HG03354 (cell line): ENCODE measurements around the gene CHST6.
"Not testable (repeated sequence)": the region's sequence is repeated elsewhere in the genome, so short reads cannot be mapped to it uniquely, and the experiment has no call there.

Source experiments
- ATAC-seq: cut with Tn5 transposase; IDR thresholded peaks from one replicate; pipeline ENCODE4 v1.9.1; 2021; ENCODE audit warnings: mild to moderate bottlenecking; ENCODE audit not compliant: unreplicated experiment, poor library complexity, severe bottlenecking

Gene CHST6

GRCh38 chr16:75495076-75495674 lies at the start of gene CHST6:
Gene CHST6, minus strand, starts transcription at chr16:75495441. Its CDS starts 15,613 bp downstream, at chr16:75479828.
- peak; percentile 75 for ATAC-seq

GRCh38 chr16:75542462-75542861 lies 47.2 kb upstream of the CHST6 start:
- ATAC-seq, result not testable (repeated sequence)

GRCh38 chr16:75541236-75541635 lies 46.0 kb upstream of the CHST6 start:
- ATAC-seq, result no peak

DNA sequence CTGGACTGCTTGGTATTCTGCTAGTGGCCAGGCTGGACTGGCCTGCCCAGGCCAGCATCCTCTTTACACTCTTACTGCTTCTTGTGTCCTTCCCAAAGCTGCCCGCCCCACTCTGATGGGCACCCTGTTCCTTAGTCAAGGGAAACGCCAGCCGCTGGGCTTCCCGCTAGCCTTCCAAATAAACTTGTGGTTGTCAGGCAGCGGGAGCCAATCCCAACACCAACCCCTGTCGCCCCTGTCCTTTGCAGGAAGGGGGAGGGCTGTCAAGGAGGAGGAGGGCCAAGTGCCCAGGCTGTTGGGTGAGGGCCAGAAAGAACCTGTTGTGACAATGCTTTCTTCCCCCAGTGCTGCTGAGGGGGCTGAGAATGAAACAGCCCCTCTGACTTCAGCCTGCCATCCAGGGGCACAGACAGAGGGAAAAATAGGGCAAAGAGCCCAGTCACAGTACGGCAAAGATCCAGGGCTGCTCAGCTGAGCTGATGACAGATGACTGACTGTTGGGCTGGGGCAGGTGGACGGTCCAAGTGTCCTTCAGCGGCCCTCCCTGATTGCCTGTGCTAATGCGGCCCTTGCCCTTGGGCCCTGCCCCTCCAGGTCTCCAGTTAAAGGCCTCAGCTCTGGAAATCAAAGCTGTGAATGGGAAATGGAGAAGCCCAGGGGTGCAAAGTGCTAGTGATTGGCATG lies 43.8 kb upstream of the CHST6 start:
- ATAC-seq, result not testable (repeated sequence)

DNA sequence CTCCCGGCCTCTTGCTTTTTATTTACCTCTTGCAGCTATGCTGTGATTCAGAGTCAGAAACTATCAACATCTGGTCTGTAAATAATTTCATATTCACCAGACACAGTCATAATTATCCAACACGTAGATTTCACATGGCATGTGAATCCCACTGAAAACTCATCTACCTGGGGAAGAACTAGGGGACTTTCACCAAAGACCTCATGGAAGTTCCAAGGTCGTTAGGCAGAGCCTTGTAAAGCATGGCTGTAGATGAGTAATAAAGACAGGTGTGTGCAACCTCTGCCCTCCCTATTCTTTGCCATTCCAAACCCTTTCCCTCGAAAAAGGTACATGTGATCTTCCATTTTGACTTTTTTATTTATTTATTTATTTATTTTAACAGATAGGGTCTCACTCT lies 42.5 kb upstream of the CHST6 start:
- no peak for ATAC-seq

GRCh38 chr16:75535901-75536300 lies 40.7 kb upstream of the CHST6 start, which contains the start of gene CHST5:
Gene CHST5, minus strand, starts transcription at chr16:75536108. Its CDS starts 5,724 bp downstream, at chr16:75530384.
- ATAC-seq, result no peak

GRCh38 chr16:75535211-75535843 lies 40.1 kb upstream of the CHST6 start:
- ATAC-seq, result no peak

GRCh38 chr16:75534560-75535205 lies 39.4 kb upstream of the CHST6 start:
- no peak for ATAC-seq

DNA sequence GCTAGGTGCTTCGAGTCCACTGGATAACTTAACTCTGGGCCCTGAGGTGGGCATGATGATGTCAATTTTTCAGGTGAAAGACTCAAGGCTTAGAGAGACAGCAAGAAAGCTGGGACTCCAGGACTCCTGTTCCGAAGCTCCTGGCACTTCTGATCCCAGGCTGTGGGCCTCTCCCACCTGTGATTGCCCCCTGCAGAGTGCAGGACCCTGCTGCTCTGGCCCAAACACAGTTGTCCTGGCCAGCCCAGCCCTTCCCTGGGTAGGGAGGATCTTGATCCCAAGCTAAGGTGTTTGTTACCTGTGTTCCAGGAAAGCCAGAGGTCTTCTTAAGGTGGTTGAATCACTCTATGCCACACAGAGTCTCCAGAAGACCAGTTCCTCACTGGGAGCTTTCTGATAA lies 37.5 kb upstream of the CHST6 start:
- ATAC-seq, result no peak

DNA sequence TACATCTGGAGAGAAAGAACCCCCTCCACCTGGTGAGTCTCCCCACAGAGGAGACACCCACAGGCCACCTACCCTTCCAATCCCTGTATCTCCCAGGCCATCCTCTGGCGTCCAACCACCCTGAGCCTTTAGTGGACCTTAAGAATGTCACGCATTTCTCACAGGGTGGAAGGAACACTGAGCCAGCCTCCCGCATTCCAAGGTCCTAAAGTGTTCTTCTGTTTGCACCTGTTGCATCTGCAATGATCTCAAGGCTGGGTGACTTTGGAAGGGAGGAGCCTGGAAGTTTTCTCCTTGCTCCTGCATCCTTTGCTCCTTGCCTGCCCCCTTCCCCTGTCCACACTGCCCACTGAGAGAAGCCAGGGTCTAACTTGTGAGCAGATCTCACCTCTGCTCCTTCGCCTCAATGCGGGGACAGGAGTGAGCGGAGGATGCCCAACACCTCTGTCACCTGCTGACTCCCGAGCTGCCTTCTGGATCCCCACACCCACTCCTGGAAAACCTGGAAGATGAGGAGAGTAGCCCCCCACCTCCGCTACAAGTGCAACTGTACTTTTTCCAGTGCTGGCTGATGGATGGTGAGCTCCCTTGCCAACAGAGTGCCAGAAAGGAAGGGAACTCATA lies 37.0 kb upstream of the CHST6 start:
- no peak for ATAC-seq

DNA sequence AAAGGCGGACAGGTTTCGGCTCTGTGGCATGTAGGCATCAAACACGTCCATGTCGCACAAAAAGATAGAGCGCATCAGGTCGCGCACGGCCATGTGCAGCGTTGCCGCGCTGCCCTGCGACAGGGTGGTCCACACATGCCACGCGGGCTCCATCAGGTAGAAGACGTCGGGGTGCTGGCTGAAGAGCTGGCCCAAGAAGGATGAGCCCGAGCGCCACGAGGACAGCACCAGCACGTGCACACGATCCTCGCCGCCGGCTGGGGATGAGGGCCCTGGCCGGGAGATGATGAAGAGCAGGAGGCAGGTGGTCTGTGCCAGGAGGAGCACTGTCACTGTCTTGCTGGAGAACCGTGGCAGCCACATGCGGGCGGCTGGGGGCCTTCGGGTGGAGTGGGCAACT lies 34.7 kb upstream of the CHST6 start:
- no peak for ATAC-seq

DNA sequence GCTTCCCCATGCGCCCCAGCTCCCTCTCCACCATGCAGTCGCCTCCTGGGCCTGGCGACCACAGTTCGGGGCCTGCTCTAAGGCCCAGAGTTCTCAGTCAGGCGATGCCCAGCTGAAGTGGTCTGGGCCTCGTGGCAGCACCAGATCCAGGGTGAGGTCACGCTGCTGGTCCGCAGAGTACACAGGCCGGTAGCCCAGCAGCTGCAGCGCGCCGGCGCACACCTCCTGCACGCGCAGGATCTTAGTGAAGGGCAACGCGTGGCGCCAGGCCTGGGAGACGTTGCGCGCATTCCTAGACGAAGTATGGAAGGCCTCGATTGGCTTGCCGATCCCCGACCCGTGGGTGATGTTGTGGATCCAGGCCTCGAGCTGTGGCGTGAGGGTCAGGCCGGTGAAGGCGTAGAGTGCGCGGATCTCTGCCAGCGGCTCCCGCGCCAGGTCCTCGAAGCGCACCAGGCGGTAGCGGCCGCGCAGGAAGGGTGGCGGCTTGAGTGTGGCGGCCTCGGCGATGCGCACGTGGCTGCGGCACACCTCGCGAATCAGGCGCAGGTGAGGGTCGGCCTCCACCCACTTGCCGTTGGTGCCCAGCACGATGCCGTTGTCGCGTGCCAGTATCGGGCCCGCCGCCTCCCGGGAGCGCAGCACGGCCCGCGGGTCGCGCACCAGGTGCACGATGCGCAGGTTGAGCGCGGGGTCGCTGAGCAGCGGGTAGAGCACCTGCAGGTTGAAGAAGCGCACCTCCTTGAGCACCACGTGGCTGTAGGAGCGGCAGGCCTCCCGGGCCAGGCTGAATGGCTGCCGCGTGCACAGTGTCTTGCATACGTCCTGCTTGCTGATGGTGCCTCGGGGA lies 34.0 kb upstream of the CHST6 start:
- no peak for ATAC-seq

- ATAC-seq, result no peak
Measured at GRCh38 chr16:75527825-75528299, 32.6 kb upstream of the CHST6 start.

GRCh38 chr16:75526032-75526790 lies 31.0 kb upstream of the CHST6 start:
- no peak for ATAC-seq

- no peak for ATAC-seq
Measured at GRCh38 chr16:75519175-75519574, 23.9 kb upstream of the CHST6 start.

GRCh38 chr16:75516189-75516966 lies 21.1 kb upstream of the CHST6 start:
- peak; percentile 40 for ATAC-seq

GRCh38 chr16:75514296-75514695 lies 19.1 kb upstream of the CHST6 start:
- no peak for ATAC-seq

GRCh38 chr16:75506574-75506973 lies 11.3 kb upstream of the CHST6 start:
- no peak for ATAC-seq
